NCI-H128 (cell line): Measurements from ENCODE around the gene ADGRV1.
"Not testable (repeated sequence)": the region's sequence is repeated elsewhere in the genome, so short reads cannot be mapped to it uniquely, and the experiment has no call there.

Experiments used
- DNase-seq: peaks from one replicate; lab custom pipeline; 2025; ENCODE audit not compliant: unreplicated experiment; lab: John Stamatoyannopoulos, UW

ADGRV1 gene

GRCh38 chr5:91022518-91022917, 463.9 kb downstream of the ADGRV1 start:
- DNase-seq, result peak; percentile 36

- no peak for DNase-seq
Measured at GRCh38 chr5:91024206-91024605, 465.6 kb downstream of the ADGRV1 start.

- DNase-seq, result peak; percentile 54
Measured at GRCh38 chr5:91024727-91025126, 466.1 kb downstream of the ADGRV1 start.

GRCh38 chr5:91025449-91025848, 466.9 kb downstream of the ADGRV1 start:
- no peak for DNase-seq

- no peak for DNase-seq
Measured at GRCh38 chr5:91025956-91026355, 467.4 kb downstream of the ADGRV1 start.

- DNase-seq, result no peak
Measured at GRCh38 chr5:91026466-91026865, 467.9 kb downstream of the ADGRV1 start.

- no peak for DNase-seq
Measured at GRCh38 chr5:91027405-91028139, 469.0 kb downstream of the ADGRV1 start.

- no peak for DNase-seq
Measured at GRCh38 chr5:91028499-91028956, 469.9 kb downstream of the ADGRV1 start.

GRCh38 chr5:91030521-91031401, 472.2 kb downstream of the ADGRV1 start:
- DNase-seq, result no peak

GRCh38 chr5:91031402-91031752, 472.8 kb downstream of the ADGRV1 start:
- no peak for DNase-seq

- DNase-seq, result no peak
Measured at GRCh38 chr5:91032125-91032524, 473.5 kb downstream of the ADGRV1 start.

GRCh38 chr5:91033370-91033769, 474.8 kb downstream of the ADGRV1 start:
- no peak for DNase-seq

GRCh38 chr5:91038180-91038808, 479.7 kb downstream of the ADGRV1 start:
- peak; percentile 46 for DNase-seq

- not testable (repeated sequence) for DNase-seq
Measured at GRCh38 chr5:91041132-91041531, 482.5 kb downstream of the ADGRV1 start.

GRCh38 chr5:91042247-91042935, 483.8 kb downstream of the ADGRV1 start:
- DNase-seq, result no peak

- no peak for DNase-seq
Measured at GRCh38 chr5:91042936-91043255, 484.3 kb downstream of the ADGRV1 start.

GRCh38 chr5:91048073-91048472, 489.5 kb downstream of the ADGRV1 start:
- DNase-seq, result no peak

GRCh38 chr5:91049112-91049511, 490.5 kb downstream of the ADGRV1 start:
- no peak for DNase-seq

- DNase-seq, result no peak
Measured at GRCh38 chr5:91049800-91050199, 491.2 kb downstream of the ADGRV1 start.

GRCh38 chr5:91052411-91052810, 493.8 kb downstream of the ADGRV1 start:
- not testable (repeated sequence) for DNase-seq
